H1 (cell line): ENCODE measurements around the gene PXDN. TPM values are rescaled to one million over a fixed set of nuclear protein-coding genes. Genes with fewer than 3 reads are reported as not detected.

Experiments used
- CTCF ChIA-PET: fragments of 300-600 bp; sonication (Branson Sonifier 250); formaldehyde crosslinking; loops from one replicate; lab custom pipeline; 2021; ENCODE audit not compliant: partially characterized antibody; lab: Charles Lee
- POLR2A ChIA-PET: fragments of 300-600 bp; sonication (Branson Sonifier 250); formaldehyde crosslinking; loops from one replicate; lab custom pipeline; 2021; ENCODE audit warnings: inconsistent platforms; ENCODE audit not compliant: partially characterized antibody; lab: Charles Lee
- DNase-seq, 2 experiments: peaks; one replicate each; pipeline versions ENCODE4 v3.0.0 to v3.0.0-alpha.2; 2010 to 2022; ENCODE audit warnings: low spot score in 2 of 2, low read depth in 1 of 2, mixed read lengths in 1 of 2
- FAIRE-seq: peaks from 2 replicates; lab custom pipeline; 2011; peaks lifted over from hg19 to GRCh38; lab: Jason Lieb, UNC
- H2AFZ ChIP-seq: 2 replicates; pipeline ENCODE4 v1.8.1; 2012; ENCODE audit warnings: low read length, inconsistent platforms
- H2AK5ac ChIP-seq: 2 replicates; pipeline ENCODE4 v1.6.1; 2013; ENCODE audit warnings: low read depth, low read length
- H2BK120ac ChIP-seq: replicated peaks from 2 replicates; pipeline ENCODE3; 2013; ENCODE audit warnings: low read depth, low read length, inconsistent platforms
- H2BK12ac ChIP-seq: 2 replicates; pipeline ENCODE4 v1.6.1; 2013; ENCODE audit warnings: low read depth, low read length
- H2BK15ac ChIP-seq: 2 replicates; pipeline ENCODE4 v1.6.1; 2013; ENCODE audit warnings: low read length
- H2BK20ac ChIP-seq: 2 replicates; pipeline ENCODE4 v1.6.1; 2013; ENCODE audit warnings: low read length
- H2BK5ac ChIP-seq: 2 replicates; pipeline ENCODE4 v1.6.1; 2013; ENCODE audit warnings: low read depth, low read length
- H3K14ac ChIP-seq: 2 replicates; pipeline ENCODE4 v1.6.1; 2013; ENCODE audit warnings: inconsistent platforms; ENCODE audit not compliant: insufficient read length
- H3K18ac ChIP-seq: 2 replicates; pipeline ENCODE4 v1.6.1; 2013; ENCODE audit warnings: low read length; ENCODE audit errors: extremely low read depth
- H3K23ac ChIP-seq: 2 replicates; pipeline ENCODE4 v1.6.1; 2013; ENCODE audit warnings: inconsistent platforms; ENCODE audit not compliant: insufficient read length
- H3K23me2 ChIP-seq: 2 replicates; pipeline ENCODE4 v1.6.1; 2013; ENCODE audit warnings: low read depth, low read length
- H3K27ac ChIP-seq: 2 replicates; pipeline ENCODE4 v1.6.1; 2011; ENCODE audit warnings: low read depth, low read length, inconsistent platforms
- H3K27me3 ChIP-seq, 4 experiments: replicated peaks in 1 of 4; 1 replicate in 1 of 4; 2 replicates in 3 of 4; pipeline versions ENCODE4 v1.6.1 to v1.8.1; 2011 to 2013; ENCODE audit warnings: low read length in 3 of 4, mild to moderate bottlenecking in 3 of 4, inconsistent platforms in 2 of 4, mixed read lengths in 2 of 4, moderate library complexity in 1 of 4; ENCODE audit not compliant: control insufficient read depth in 3 of 4, insufficient read depth in 3 of 4; ENCODE audit errors: extremely low read depth in 1 of 4
- H3K36me3 ChIP-seq, 4 experiments: 2 replicates each; pipeline versions ENCODE4 v1.6.1 to v1.8.1; 2011 to 2013; ENCODE audit warnings: mild to moderate bottlenecking in 4 of 4, low read length in 3 of 4, moderate library complexity in 2 of 4, control low read depth in 1 of 4, inconsistent platforms in 1 of 4; ENCODE audit not compliant: insufficient read depth in 4 of 4, control insufficient read depth in 2 of 4
- H3K4ac ChIP-seq: replicated peaks from 2 replicates; pipeline ENCODE3; 2013; ENCODE audit warnings: low read length, low read depth, mixed read lengths, inconsistent platforms; ENCODE audit not compliant: insufficient read length
- H3K4me1 ChIP-seq, 4 experiments: replicated peaks in 1 of 4; 1 replicate in 1 of 4; 2 replicates in 3 of 4; pipeline versions ENCODE4 v1.6.1 to v1.8.1; 2011 to 2013; ENCODE audit warnings: low read length in 3 of 4, inconsistent platforms in 2 of 4, mixed read lengths in 1 of 4; ENCODE audit not compliant: insufficient read depth in 4 of 4, control insufficient read depth in 3 of 4
- H3K4me2 ChIP-seq, 2 experiments: 2 replicates each; pipeline versions ENCODE4 v1.6.1 to v1.8.1; 2011 to 2013; ENCODE audit warnings: low read depth in 2 of 2, low read length in 2 of 2, control low read depth in 1 of 2, inconsistent platforms in 1 of 2, mild to moderate bottlenecking in 1 of 2; ENCODE audit not compliant: insufficient read depth in 1 of 2
- H3K4me3 ChIP-seq, 4 experiments: fragments of 200-600, 300-600 bp in 1 of 4; sonication (generic), shearing (Covaris generic), sonication (Bioruptor Twin) in 1 of 4; 2 replicates each; pipeline versions ENCODE4 v1.5.1 to v1.8.1; 2011 to 2016; ENCODE audit warnings: low read length in 4 of 4, low read depth in 3 of 4, control low read depth in 2 of 4, inconsistent platforms in 2 of 4, mild to moderate bottlenecking in 2 of 4, mixed read lengths in 1 of 4, moderate library complexity in 1 of 4; ENCODE audit not compliant: insufficient read depth in 2 of 4; ENCODE audit errors: extremely low read depth in 1 of 4
- H3K56ac ChIP-seq: replicated peaks from 2 replicates; pipeline ENCODE3; 2013; ENCODE audit warnings: low read depth, mild to moderate bottlenecking, mixed read lengths, low read length, inconsistent platforms; ENCODE audit not compliant: insufficient read length
- H3K79me1 ChIP-seq: 2 replicates; pipeline ENCODE4 v1.6.1; 2013; ENCODE audit warnings: low read depth, low read length, control low read depth
- H3K79me2 ChIP-seq, 2 experiments: 2 replicates each; pipeline versions ENCODE4 v1.6.1 to v1.8.1; 2012 to 2013; ENCODE audit warnings: low read length in 2 of 2, mild to moderate bottlenecking in 2 of 2, inconsistent platforms in 1 of 2; ENCODE audit not compliant: insufficient read depth in 2 of 2, control insufficient read depth in 1 of 2
- H3K9ac ChIP-seq, 4 experiments: replicated peaks in 1 of 4; 1 replicate in 1 of 4; 2 replicates in 3 of 4; pipeline versions ENCODE4 v1.6.1 to v1.8.1; 2011 to 2013; ENCODE audit warnings: low read depth in 3 of 4, low read length in 3 of 4, control low read depth in 2 of 4, mild to moderate bottlenecking in 2 of 4, moderate library complexity in 2 of 4, inconsistent platforms in 1 of 4; ENCODE audit errors: extremely low read depth in 1 of 4
- H3K9me3 ChIP-seq, 2 experiments: 2 replicates each; pipeline versions ENCODE4 v1.6.1 to v1.8.1; 2012 to 2013; ENCODE audit warnings: mild to moderate bottlenecking in 2 of 2, moderate library complexity in 2 of 2, control low read depth in 1 of 2, inconsistent platforms in 1 of 2, low read depth in 1 of 2, low read length in 1 of 2, mixed read lengths in 1 of 2; ENCODE audit not compliant: insufficient read depth in 2 of 2
- H4K20me1 ChIP-seq, 2 experiments: replicated peaks in 1 of 2; 2 replicates each; pipeline versions ENCODE3 to v1.8.1; 2011 to 2013; ENCODE audit warnings: inconsistent platforms in 2 of 2, low read length in 2 of 2, mild to moderate bottlenecking in 1 of 2; ENCODE audit not compliant: insufficient read depth in 2 of 2, control insufficient read depth in 1 of 2
- H4K5ac ChIP-seq: 2 replicates; pipeline ENCODE4 v1.6.1; 2013; ENCODE audit warnings: low read length, low read depth, mixed read lengths, inconsistent platforms; ENCODE audit not compliant: insufficient read length
- H4K8ac ChIP-seq: 2 replicates; pipeline ENCODE4 v1.8.0; 2013; ENCODE audit warnings: mild to moderate bottlenecking, moderate library complexity, low read length, inconsistent platforms; ENCODE audit not compliant: insufficient read depth; ENCODE audit errors: extremely low read depth
- H4K91ac ChIP-seq: replicated peaks from 2 replicates; pipeline ENCODE3; 2013; ENCODE audit warnings: low read length, mixed read lengths, inconsistent platforms; ENCODE audit not compliant: insufficient read length
- BRCA1 ChIP-seq: IDR thresholded peaks from 2 replicates; pipeline ENCODE4 v1.6.1; 2012; ENCODE audit warnings: low read depth, low read length, improper control_type of control experiment
- CEBPB ChIP-seq: IDR thresholded peaks from 2 replicates; pipeline ENCODE4 v1.6.1; 2012; ENCODE audit warnings: low read depth, low read length
- CREB1 ChIP-seq: IDR thresholded peaks from 2 replicates; pipeline ENCODE4 v1.6.1; 2012; ENCODE audit warnings: inconsistent platforms
- MAFK ChIP-seq: IDR thresholded peaks from 2 replicates; pipeline ENCODE4 v1.6.1; 2012; ENCODE audit warnings: low read depth, mild to moderate bottlenecking, improper control_type of control experiment, low read length
- POU5F1 ChIP-seq: IDR thresholded peaks from 2 replicates; pipeline ENCODE4 v1.6.1; 2011; ENCODE audit warnings: low read depth, mild to moderate bottlenecking, low read length, moderate library complexity
- RBBP5 ChIP-seq: IDR thresholded peaks from 2 replicates; pipeline ENCODE4 v1.7.1; 2012; ENCODE audit warnings: low read depth, mild to moderate bottlenecking, inconsistent platforms, low read length, moderate library complexity, borderline replicate concordance
- TAF1 ChIP-seq: IDR thresholded peaks from 2 replicates; pipeline ENCODE4 v1.6.1; 2011; ENCODE audit warnings: mild to moderate bottlenecking, low read depth, low read length
- WGBS, 2 experiments: shearing (Covaris generic) in 1 of 2; methylation state at CpG; one replicate each; pipeline versions ENCODE4 v1.1.6 to v1.1.7; 2013 to 2015; ENCODE audit warnings: low lambda C conversion rate in 2 of 2, mixed read lengths in 2 of 2, inconsistent platforms in 1 of 2, low coverage in 1 of 2, missing lambda C conversion rate in 1 of 2; ENCODE audit not compliant: insufficient replicate concordance in 2 of 2, insufficient coverage in 1 of 2, insufficient read length in 1 of 2; ENCODE audit errors: extremely low coverage in 1 of 2, missing lambda C conversion rate in 1 of 2; 5-methylcytosine and 5-hydroxymethylcytosine counted together
- polyA plus RNA-seq, 7 experiments: library from polyadenylated mRNA; depleted of rRNA in 3 of 7; stranded (reverse) in 5 of 7; unstranded in 2 of 7; fragments of >200 nt in 5 of 7; fragments of 200-250 nt in 2 of 7; gene quantifications; 1 replicate in 5 of 7; 2 replicates in 1 of 7; 4 replicates in 1 of 7; pipeline versions ENCODE4 v1.2.1 to v1.2.3, GENCODE V29; 2011 to 2013; ENCODE audit warnings: missing spikeins in 2 of 7, mixed read lengths in 2 of 7
- total RNA-seq: library from RNA; stranded (reverse); fragmentation: NEBNext Ultra II Directional; extraction: Animal tissue kit (Norgen Biotek cat#: 25700); gene quantifications from 2 replicates; pipeline ENCODE4 v1.2.1, GENCODE V29; 2021
- TF ChIP-seq, protein P1 (sequence below): IDR thresholded peaks from 2 replicates; pipeline ENCODE4 v1.6.1; 2011; ENCODE audit warnings: low read depth, mild to moderate bottlenecking, low read length; ENCODE audit not compliant: insufficient read depth

PXDN gene
- total and polyA plus RNA-seq, 2 of the 8 experiments (the other 6 are each of a cell fraction or from before 2014, with no cell fraction given): 104 to 141 TPM

DNA sequence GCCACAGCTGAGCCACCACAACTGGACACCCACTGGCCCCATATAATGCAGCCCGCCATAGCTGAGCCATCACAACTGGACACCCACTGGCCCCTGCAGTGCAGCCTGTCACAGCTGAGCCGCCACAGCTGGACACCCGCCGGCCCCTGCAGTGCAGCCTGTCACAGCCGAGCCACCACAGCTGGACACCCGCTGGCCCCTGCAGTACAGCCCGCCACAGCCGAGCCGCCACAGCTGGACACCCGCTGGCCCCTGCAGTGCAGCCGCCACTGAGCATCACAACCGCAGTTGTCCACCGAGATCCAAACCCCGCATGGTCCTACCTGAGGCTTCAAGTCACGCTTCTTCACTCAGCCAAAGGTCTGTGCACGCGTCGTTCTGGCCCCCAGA lies 134.2 kb downstream of the PXDN start:
- Histone ChIP-seq H2BK15ac (no peak overlapping the region), H2BK120ac (no peak overlapping the region), H3K4me1 (peaks cover 10 to 27% (median 15%) of the 10 kb centered on the region in 4 experiments), H3K23ac (no peak overlapping the region), H2BK5ac (no peak overlapping the region), H3K56ac (no peak overlapping the region), H3K18ac (no peak overlapping the region), H4K8ac (no peak overlapping the region), H3K79me2 (no peaks in the 10 kb centered on the region), H3K27ac (no peak overlapping the region), H3K23me2 (no peaks in the 10 kb centered on the region; the same call in 1 of the 2 replicates), H4K5ac (no peak overlapping the region), H3K27me3 (no peaks in the 10 kb centered on the region), H3K9me3 (no peaks in the 10 kb centered on the region), H2BK12ac (no peak overlapping the region), H3K9ac (no peak overlapping the region), H3K14ac (no peak overlapping the region), H2BK20ac (no peak overlapping the region), H3K36me3 (peaks cover 0 to 4% (median 2%) of the 10 kb centered on the region in 4 experiments; a peak in 3 of 8 replicates), H2AK5ac (no peak overlapping the region), H4K91ac (no peak overlapping the region), H3K4ac (no peak overlapping the region), H3K79me1 (no peaks in the 10 kb centered on the region), H3K4me3 (no peak overlapping the region), H3K4me2 (no peak overlapping the region), H4K20me1 (no peaks in the 10 kb centered on the region), H2AFZ (no peak overlapping the region)
- TF ChIP-seq BRCA1: no peak
- TF ChIP-seq, protein P1, sequence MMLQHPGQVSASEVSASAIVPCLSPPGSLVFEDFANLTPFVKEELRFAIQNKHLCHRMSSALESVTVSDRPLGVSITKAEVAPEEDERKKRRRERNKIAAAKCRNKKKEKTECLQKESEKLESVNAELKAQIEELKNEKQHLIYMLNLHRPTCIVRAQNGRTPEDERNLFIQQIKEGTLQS: no peak
- no peak for TF ChIP-seq CEBPB
- TF ChIP-seq RBBP5: no peak
- TF ChIP-seq CREB1: no peak
- TF ChIP-seq POU5F1: no peak
- no peak for TF ChIP-seq TAF1
- TF ChIP-seq MAFK: no peak
- 92% methylated on average over 18 of the region's 18 CpGs; no CpG with 5 or more reads in 1 of the 2 experiments for WGBS, 2 experiments
- POLR2A ChIA-PET: interaction anchor here (0.8 to 2.7 kb wide), 5 partner anchors 10 to 302 kb away, joined by 3 to 15 read pairs (median 4); no protein-coding TSS in a partner anchor
- no peak for DNase-seq
- CTCF ChIA-PET: interaction anchor here (0.7 to 2.4 kb wide), 4 partner anchors 8 to 133 kb away, joined by 3 to 6 read pairs (median 4); no protein-coding TSS in a partner anchor
- no peak for FAIRE-seq
